ENCODE measurements around the gene SLC39A11.

DNA sequence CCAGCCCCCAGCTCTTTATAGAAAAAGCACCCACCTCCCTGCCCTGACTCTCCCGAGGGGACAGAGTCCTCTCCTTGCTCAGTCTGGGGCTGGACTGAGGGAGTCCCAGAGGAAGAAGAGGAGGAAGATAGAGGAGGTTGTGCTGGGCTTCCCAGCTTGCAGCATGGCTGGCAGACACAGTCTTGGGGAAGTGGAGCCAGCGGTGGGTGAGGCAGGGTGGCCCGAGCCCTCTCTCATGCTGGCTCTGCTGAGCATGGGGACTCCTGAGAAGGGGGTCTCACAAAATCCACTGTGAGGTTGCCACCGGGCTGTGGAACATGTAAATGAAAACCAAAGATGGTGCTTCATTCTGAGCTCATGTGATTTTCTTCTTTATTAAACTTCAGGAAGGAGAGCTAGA lies 398.5 kb downstream of the SLC39A11 start:
- TF ChIP-seq, protein P1, sequence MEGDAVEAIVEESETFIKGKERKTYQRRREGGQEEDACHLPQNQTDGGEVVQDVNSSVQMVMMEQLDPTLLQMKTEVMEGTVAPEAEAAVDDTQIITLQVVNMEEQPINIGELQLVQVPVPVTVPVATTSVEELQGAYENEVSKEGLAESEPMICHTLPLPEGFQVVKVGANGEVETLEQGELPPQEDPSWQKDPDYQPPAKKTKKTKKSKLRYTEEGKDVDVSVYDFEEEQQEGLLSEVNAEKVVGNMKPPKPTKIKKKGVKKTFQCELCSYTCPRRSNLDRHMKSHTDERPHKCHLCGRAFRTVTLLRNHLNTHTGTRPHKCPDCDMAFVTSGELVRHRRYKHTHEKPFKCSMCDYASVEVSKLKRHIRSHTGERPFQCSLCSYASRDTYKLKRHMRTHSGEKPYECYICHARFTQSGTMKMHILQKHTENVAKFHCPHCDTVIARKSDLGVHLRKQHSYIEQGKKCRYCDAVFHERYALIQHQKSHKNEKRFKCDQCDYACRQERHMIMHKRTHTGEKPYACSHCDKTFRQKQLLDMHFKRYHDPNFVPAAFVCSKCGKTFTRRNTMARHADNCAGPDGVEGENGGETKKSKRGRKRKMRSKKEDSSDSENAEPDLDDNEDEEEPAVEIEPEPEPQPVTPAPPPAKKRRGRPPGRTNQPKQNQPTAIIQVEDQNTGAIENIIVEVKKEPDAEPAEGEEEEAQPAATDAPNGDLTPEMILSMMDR (conservative IDR thresholded peaks at IDR 0.05 in 1 of 2, IDR thresholded peaks at IDR 0.05 in 1 of 2; ENCODE audit: extremely low read depth in 1 of 2, insufficient read depth in 1 of 2, low read depth in 1 of 2, low read length in 2 of 2): no peak
- no peak for TF ChIP-seq EZH2 (IDR thresholded peaks at IDR 0.05; ENCODE audit: borderline replicate concordance, low read length)
